HG02678 (cell line): ENCODE measurements around the gene ZNF277.
"Not testable (repeated sequence)": the region's sequence is repeated elsewhere in the genome, so short reads cannot be mapped to it uniquely, and the experiment has no call there.

ENCODE experiments used
- ATAC-seq: cut with Tn5 transposase; IDR thresholded peaks from one replicate; pipeline ENCODE4 v1.9.1; 2021; ENCODE audit warnings: mild to moderate bottlenecking, moderate library complexity; ENCODE audit not compliant: unreplicated experiment

The ZNF277 gene

GRCh38 chr7:112383671-112384417 lies 177.3 kb downstream of the ZNF277 start:
- ATAC-seq: peak; percentile 67

- no peak for ATAC-seq
These were observed 179.0 kb downstream of the ZNF277 start for GRCh38 chr7:112385516-112385915.

- ATAC-seq: no peak
These were observed 180.1 kb downstream of the ZNF277 start for GRCh38 chr7:112386619-112387018.

GRCh38 chr7:112390167-112390566 lies 183.7 kb downstream of the ZNF277 start:
- no peak for ATAC-seq

GRCh38 chr7:112391079-112391821 lies 184.8 kb downstream of the ZNF277 start:
- not testable (repeated sequence) for ATAC-seq

GRCh38 chr7:112391841-112392286 lies 185.4 kb downstream of the ZNF277 start:
- peak; percentile 68 for ATAC-seq
